H1 (cell line): ENCODE results near the gene KLHL29. TPM values are rescaled to one million over a fixed set of nuclear protein-coding genes. Genes with fewer than 3 reads are reported as not detected.

Experiments
- CTCF ChIA-PET: fragments of 300-600 bp; sonication (Branson Sonifier 250); formaldehyde crosslinking; loops from one replicate; lab custom pipeline; 2021; ENCODE audit not compliant: partially characterized antibody; lab: Charles Lee
- POLR2A ChIA-PET: fragments of 300-600 bp; sonication (Branson Sonifier 250); formaldehyde crosslinking; loops from one replicate; lab custom pipeline; 2021; ENCODE audit warnings: inconsistent platforms; ENCODE audit not compliant: partially characterized antibody; lab: Charles Lee
- DNase-seq, 2 experiments: peaks; one replicate each; pipeline versions ENCODE4 v3.0.0 to v3.0.0-alpha.2; 2010 to 2022; ENCODE audit warnings: low spot score in 2 of 2, low read depth in 1 of 2, mixed read lengths in 1 of 2
- FAIRE-seq: peaks from 2 replicates; lab custom pipeline; 2011; peaks lifted over from hg19 to GRCh38; lab: Jason Lieb, UNC
- H2AFZ ChIP-seq: 2 replicates; pipeline ENCODE4 v1.8.1; 2012; ENCODE audit warnings: low read length, inconsistent platforms
- H2AK5ac ChIP-seq: 2 replicates; pipeline ENCODE4 v1.6.1; 2013; ENCODE audit warnings: low read depth, low read length
- H2BK120ac ChIP-seq: replicated peaks from 2 replicates; pipeline ENCODE3; 2013; ENCODE audit warnings: low read depth, low read length, inconsistent platforms
- H2BK12ac ChIP-seq: 2 replicates; pipeline ENCODE4 v1.6.1; 2013; ENCODE audit warnings: low read depth, low read length
- H2BK15ac ChIP-seq: 2 replicates; pipeline ENCODE4 v1.6.1; 2013; ENCODE audit warnings: low read length
- H2BK20ac ChIP-seq: 2 replicates; pipeline ENCODE4 v1.6.1; 2013; ENCODE audit warnings: low read length
- H2BK5ac ChIP-seq: 2 replicates; pipeline ENCODE4 v1.6.1; 2013; ENCODE audit warnings: low read depth, low read length
- H3K14ac ChIP-seq: 2 replicates; pipeline ENCODE4 v1.6.1; 2013; ENCODE audit warnings: inconsistent platforms; ENCODE audit not compliant: insufficient read length
- H3K18ac ChIP-seq: 2 replicates; pipeline ENCODE4 v1.6.1; 2013; ENCODE audit warnings: low read length; ENCODE audit errors: extremely low read depth
- H3K23ac ChIP-seq: 2 replicates; pipeline ENCODE4 v1.6.1; 2013; ENCODE audit warnings: inconsistent platforms; ENCODE audit not compliant: insufficient read length
- H3K23me2 ChIP-seq: 2 replicates; pipeline ENCODE4 v1.6.1; 2013; ENCODE audit warnings: low read depth, low read length
- H3K27ac ChIP-seq: 2 replicates; pipeline ENCODE4 v1.6.1; 2011; ENCODE audit warnings: low read depth, low read length, inconsistent platforms
- H3K27me3 ChIP-seq, 4 experiments: replicated peaks in 1 of 4; 1 replicate in 1 of 4; 2 replicates in 3 of 4; pipeline versions ENCODE4 v1.6.1 to v1.8.1; 2011 to 2013; ENCODE audit warnings: low read length in 3 of 4, mild to moderate bottlenecking in 3 of 4, inconsistent platforms in 2 of 4, mixed read lengths in 2 of 4, moderate library complexity in 1 of 4; ENCODE audit not compliant: control insufficient read depth in 3 of 4, insufficient read depth in 3 of 4; ENCODE audit errors: extremely low read depth in 1 of 4
- H3K36me3 ChIP-seq, 4 experiments: 2 replicates each; pipeline versions ENCODE4 v1.6.1 to v1.8.1; 2011 to 2013; ENCODE audit warnings: mild to moderate bottlenecking in 4 of 4, low read length in 3 of 4, moderate library complexity in 2 of 4, control low read depth in 1 of 4, inconsistent platforms in 1 of 4; ENCODE audit not compliant: insufficient read depth in 4 of 4, control insufficient read depth in 2 of 4
- H3K4ac ChIP-seq: replicated peaks from 2 replicates; pipeline ENCODE3; 2013; ENCODE audit warnings: low read length, low read depth, mixed read lengths, inconsistent platforms; ENCODE audit not compliant: insufficient read length
- H3K4me1 ChIP-seq, 4 experiments: replicated peaks in 1 of 4; 1 replicate in 1 of 4; 2 replicates in 3 of 4; pipeline versions ENCODE4 v1.6.1 to v1.8.1; 2011 to 2013; ENCODE audit warnings: low read length in 3 of 4, inconsistent platforms in 2 of 4, mixed read lengths in 1 of 4; ENCODE audit not compliant: insufficient read depth in 4 of 4, control insufficient read depth in 3 of 4
- H3K4me2 ChIP-seq, 2 experiments: 2 replicates each; pipeline versions ENCODE4 v1.6.1 to v1.8.1; 2011 to 2013; ENCODE audit warnings: low read depth in 2 of 2, low read length in 2 of 2, control low read depth in 1 of 2, inconsistent platforms in 1 of 2, mild to moderate bottlenecking in 1 of 2; ENCODE audit not compliant: insufficient read depth in 1 of 2
- H3K4me3 ChIP-seq, 4 experiments: fragments of 200-600, 300-600 bp in 1 of 4; sonication (generic), shearing (Covaris generic), sonication (Bioruptor Twin) in 1 of 4; 2 replicates each; pipeline versions ENCODE4 v1.5.1 to v1.8.1; 2011 to 2016; ENCODE audit warnings: low read length in 4 of 4, low read depth in 3 of 4, control low read depth in 2 of 4, inconsistent platforms in 2 of 4, mild to moderate bottlenecking in 2 of 4, mixed read lengths in 1 of 4, moderate library complexity in 1 of 4; ENCODE audit not compliant: insufficient read depth in 2 of 4; ENCODE audit errors: extremely low read depth in 1 of 4
- H3K56ac ChIP-seq: replicated peaks from 2 replicates; pipeline ENCODE3; 2013; ENCODE audit warnings: low read depth, mild to moderate bottlenecking, mixed read lengths, low read length, inconsistent platforms; ENCODE audit not compliant: insufficient read length
- H3K79me1 ChIP-seq: 2 replicates; pipeline ENCODE4 v1.6.1; 2013; ENCODE audit warnings: low read depth, low read length, control low read depth
- H3K79me2 ChIP-seq, 2 experiments: 2 replicates each; pipeline versions ENCODE4 v1.6.1 to v1.8.1; 2012 to 2013; ENCODE audit warnings: low read length in 2 of 2, mild to moderate bottlenecking in 2 of 2, inconsistent platforms in 1 of 2; ENCODE audit not compliant: insufficient read depth in 2 of 2, control insufficient read depth in 1 of 2
- H3K9ac ChIP-seq, 4 experiments: replicated peaks in 1 of 4; 1 replicate in 1 of 4; 2 replicates in 3 of 4; pipeline versions ENCODE4 v1.6.1 to v1.8.1; 2011 to 2013; ENCODE audit warnings: low read depth in 3 of 4, low read length in 3 of 4, control low read depth in 2 of 4, mild to moderate bottlenecking in 2 of 4, moderate library complexity in 2 of 4, inconsistent platforms in 1 of 4; ENCODE audit errors: extremely low read depth in 1 of 4
- H3K9me3 ChIP-seq, 2 experiments: 2 replicates each; pipeline versions ENCODE4 v1.6.1 to v1.8.1; 2012 to 2013; ENCODE audit warnings: mild to moderate bottlenecking in 2 of 2, moderate library complexity in 2 of 2, control low read depth in 1 of 2, inconsistent platforms in 1 of 2, low read depth in 1 of 2, low read length in 1 of 2, mixed read lengths in 1 of 2; ENCODE audit not compliant: insufficient read depth in 2 of 2
- H4K20me1 ChIP-seq, 2 experiments: replicated peaks in 1 of 2; 2 replicates each; pipeline versions ENCODE3 to v1.8.1; 2011 to 2013; ENCODE audit warnings: inconsistent platforms in 2 of 2, low read length in 2 of 2, mild to moderate bottlenecking in 1 of 2; ENCODE audit not compliant: insufficient read depth in 2 of 2, control insufficient read depth in 1 of 2
- H4K5ac ChIP-seq: 2 replicates; pipeline ENCODE4 v1.6.1; 2013; ENCODE audit warnings: low read length, low read depth, mixed read lengths, inconsistent platforms; ENCODE audit not compliant: insufficient read length
- H4K8ac ChIP-seq: 2 replicates; pipeline ENCODE4 v1.8.0; 2013; ENCODE audit warnings: mild to moderate bottlenecking, moderate library complexity, low read length, inconsistent platforms; ENCODE audit not compliant: insufficient read depth; ENCODE audit errors: extremely low read depth
- H4K91ac ChIP-seq: replicated peaks from 2 replicates; pipeline ENCODE3; 2013; ENCODE audit warnings: low read length, mixed read lengths, inconsistent platforms; ENCODE audit not compliant: insufficient read length
- WGBS, 2 experiments: shearing (Covaris generic) in 1 of 2; methylation state at CpG; one replicate each; pipeline versions ENCODE4 v1.1.6 to v1.1.7; 2013 to 2015; ENCODE audit warnings: low lambda C conversion rate in 2 of 2, mixed read lengths in 2 of 2, inconsistent platforms in 1 of 2, low coverage in 1 of 2, missing lambda C conversion rate in 1 of 2; ENCODE audit not compliant: insufficient replicate concordance in 2 of 2, insufficient coverage in 1 of 2, insufficient read length in 1 of 2; ENCODE audit errors: extremely low coverage in 1 of 2, missing lambda C conversion rate in 1 of 2; 5-methylcytosine and 5-hydroxymethylcytosine counted together
- polyA plus RNA-seq, 7 experiments: library from polyadenylated mRNA; depleted of rRNA in 3 of 7; stranded (reverse) in 5 of 7; unstranded in 2 of 7; fragments of >200 nt in 5 of 7; fragments of 200-250 nt in 2 of 7; gene quantifications; 1 replicate in 5 of 7; 2 replicates in 1 of 7; 4 replicates in 1 of 7; pipeline versions ENCODE4 v1.2.1 to v1.2.3, GENCODE V29; 2011 to 2013; ENCODE audit warnings: missing spikeins in 2 of 7, mixed read lengths in 2 of 7
- total RNA-seq: library from RNA; stranded (reverse); fragmentation: NEBNext Ultra II Directional; extraction: Animal tissue kit (Norgen Biotek cat#: 25700); gene quantifications from 2 replicates; pipeline ENCODE4 v1.2.1, GENCODE V29; 2021

The KLHL29 gene
- total and polyA plus RNA-seq, 2 of the 8 experiments (the other 6 are each of a cell fraction or from before 2014, with no cell fraction given), result 1.1 to 4.7 TPM

DNA sequence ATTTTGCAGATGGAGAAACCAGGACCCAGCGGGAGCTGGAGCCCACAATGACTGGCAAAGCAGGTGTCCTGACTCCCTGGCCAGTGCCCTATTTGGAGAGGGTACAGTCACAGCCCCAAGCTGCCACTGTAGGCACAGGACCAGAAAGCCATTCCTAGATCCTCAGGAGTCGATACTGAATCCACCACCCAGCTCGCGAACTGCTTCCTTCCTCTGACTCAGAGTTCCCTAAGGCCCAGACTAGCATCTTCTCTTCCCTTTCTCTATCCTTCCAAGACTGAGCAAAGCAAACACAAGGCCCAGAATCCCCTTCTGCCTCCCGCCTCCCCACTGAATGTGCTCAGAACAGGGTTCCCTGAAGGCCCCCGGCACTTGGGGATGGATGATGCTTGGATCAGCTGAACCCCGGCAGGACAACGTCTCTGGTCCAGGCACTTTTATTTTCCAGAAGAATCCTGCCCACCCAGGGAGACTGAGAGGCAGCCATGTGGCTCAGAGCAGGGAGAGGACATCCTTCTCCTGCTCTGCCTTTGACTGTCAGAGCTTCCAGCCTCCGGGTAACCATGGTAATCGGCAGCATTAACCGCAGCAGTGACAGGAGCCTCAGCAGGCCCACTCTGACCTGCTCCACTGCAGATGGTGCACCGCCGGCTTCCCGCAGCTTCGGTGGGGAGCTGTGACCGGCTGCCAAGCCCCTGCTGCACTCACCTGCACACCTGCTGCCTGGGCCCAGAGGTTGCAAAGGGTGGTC lies 34.8 kb upstream of the KLHL29 start:
- H3K18ac ChIP-seq, result no peak overlapping the region
- no peak overlapping the region for H2BK15ac ChIP-seq
- ChIA-PET POLR2A (no interaction called here), CTCF (interaction anchor here (0.6 to 3.3 kb wide), 21 partner anchors 12 to 486 kb away, joined by 3 to 14 read pairs (median 4); no protein-coding TSS in a partner anchor)
- H3K4me1 ChIP-seq, result peaks cover 0 to 5% (median 3%) of the 10 kb centered on the region in 4 experiments; a peak in 5 of 7 replicates
- H3K9me3 ChIP-seq, result 0 out of 4 replicates have a peak, but pooled peaks cover 0 to 2% of the 10 kb centered on the region in 2 experiments
- no peak overlapping the region for H2AK5ac ChIP-seq
- no peak overlapping the region for H3K23ac ChIP-seq
- H3K4me2 ChIP-seq, result no peak overlapping the region
- H4K5ac ChIP-seq, result no peak overlapping the region
- no peak for FAIRE-seq
- no peak overlapping the region for H3K4ac ChIP-seq
- 95% methylated on average over 16 of the region's 16 CpGs; no CpG with 5 or more reads in 1 of the 2 experiments for WGBS, 2 experiments
- H3K36me3 ChIP-seq, result no peaks in the 10 kb centered on the region
- H4K91ac ChIP-seq, result no peak overlapping the region
- no peak overlapping the region for H3K4me3 ChIP-seq
- H2BK5ac ChIP-seq, result no peak overlapping the region
- H3K79me1 ChIP-seq, result no peaks in the 10 kb centered on the region
- no peak overlapping the region for H3K27ac ChIP-seq
- no peak overlapping the region for H3K9ac ChIP-seq
- no peaks in the 10 kb centered on the region for H4K20me1 ChIP-seq
- no peaks in the 10 kb centered on the region for H3K79me2 ChIP-seq
- H4K8ac ChIP-seq, result no peak overlapping the region; the same call in 1 of the 2 replicates
- H2BK20ac ChIP-seq, result no peak overlapping the region
- H2AFZ ChIP-seq, result no peak overlapping the region
- H3K27me3 ChIP-seq, result peaks cover 0 to 14% (median 8%) of the 10 kb centered on the region in 4 experiments; a peak in 5 of 7 replicates
- no peak overlapping the region for H2BK120ac ChIP-seq
- no peak overlapping the region for H2BK12ac ChIP-seq
- no peak overlapping the region for H3K56ac ChIP-seq
- no peaks in the 10 kb centered on the region for H3K23me2 ChIP-seq
- DNase-seq, result no peak
- H3K14ac ChIP-seq, result no peak overlapping the region
